LNCAP (cell line): Measurements from ENCODE around the gene FURIN.

Experiments used
- TF ChIP-seq, protein P1 (sequence below): fragments of 450-650 bp; IDR thresholded peaks from 2 replicates; pipeline ENCODE4 v1.5.1; 2017; ENCODE audit warnings: mild to moderate bottlenecking

Gene FURIN

DNA sequence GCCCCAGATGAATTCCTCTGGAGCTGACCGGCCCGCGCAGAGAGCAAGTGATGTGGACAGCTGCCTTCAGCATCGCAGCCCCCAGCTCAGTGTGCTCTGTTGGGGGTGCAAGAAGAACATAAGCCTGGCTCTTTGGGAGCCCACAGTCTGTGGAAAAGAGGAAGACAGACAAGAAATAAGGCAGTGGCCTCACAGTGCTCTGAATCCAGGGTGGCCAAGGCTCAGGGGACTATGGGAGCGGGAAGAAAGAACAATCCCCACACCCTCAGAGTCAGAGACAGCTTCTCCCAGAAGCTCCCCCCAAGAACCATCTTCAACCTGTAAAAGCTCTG, 64.2 kb downstream of the FURIN start:
- TF ChIP-seq, protein P1, sequence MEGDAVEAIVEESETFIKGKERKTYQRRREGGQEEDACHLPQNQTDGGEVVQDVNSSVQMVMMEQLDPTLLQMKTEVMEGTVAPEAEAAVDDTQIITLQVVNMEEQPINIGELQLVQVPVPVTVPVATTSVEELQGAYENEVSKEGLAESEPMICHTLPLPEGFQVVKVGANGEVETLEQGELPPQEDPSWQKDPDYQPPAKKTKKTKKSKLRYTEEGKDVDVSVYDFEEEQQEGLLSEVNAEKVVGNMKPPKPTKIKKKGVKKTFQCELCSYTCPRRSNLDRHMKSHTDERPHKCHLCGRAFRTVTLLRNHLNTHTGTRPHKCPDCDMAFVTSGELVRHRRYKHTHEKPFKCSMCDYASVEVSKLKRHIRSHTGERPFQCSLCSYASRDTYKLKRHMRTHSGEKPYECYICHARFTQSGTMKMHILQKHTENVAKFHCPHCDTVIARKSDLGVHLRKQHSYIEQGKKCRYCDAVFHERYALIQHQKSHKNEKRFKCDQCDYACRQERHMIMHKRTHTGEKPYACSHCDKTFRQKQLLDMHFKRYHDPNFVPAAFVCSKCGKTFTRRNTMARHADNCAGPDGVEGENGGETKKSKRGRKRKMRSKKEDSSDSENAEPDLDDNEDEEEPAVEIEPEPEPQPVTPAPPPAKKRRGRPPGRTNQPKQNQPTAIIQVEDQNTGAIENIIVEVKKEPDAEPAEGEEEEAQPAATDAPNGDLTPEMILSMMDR: no peak
